Small intestine (tissue), 7 donors: ENCODE data around the gene PHF13. TPM values are rescaled to one million over a fixed set of nuclear protein-coding genes. Genes with fewer than 3 reads are reported as not detected.

ENCODE experiments used
- DNase-seq, 2 donors: peaks; one replicate each; pipeline versions ENCODE4 v3.0.0 to v3.0.0-alpha.2; 2013
- FAIRE-seq: peaks from 2 replicates; lab custom pipeline; 2012; peaks lifted over from hg19 to GRCh38; lab: Jason Lieb, UNC
- H3K27ac ChIP-seq, 3 donors: one replicate each; pipeline ENCODE4 v1.5.1; 2013; ENCODE audit warnings: low read length in 2 of 3, mild to moderate bottlenecking in 2 of 3, control low read depth in 1 of 3, inconsistent platforms in 1 of 3, low read depth in 1 of 3, moderate library complexity in 1 of 3
- H3K27me3 ChIP-seq, 3 donors: one replicate each; pipeline ENCODE4 v1.6.1; 2013; ENCODE audit warnings: low read length in 3 of 3, inconsistent platforms in 1 of 3; ENCODE audit not compliant: control insufficient read depth in 3 of 3, insufficient read depth in 3 of 3
- H3K36me3 ChIP-seq, 3 donors: one replicate each; pipeline ENCODE4 v1.6.1; 2013; ENCODE audit warnings: low read length in 3 of 3, inconsistent platforms in 1 of 3, low read depth in 1 of 3, mild to moderate bottlenecking in 1 of 3, moderate library complexity in 1 of 3; ENCODE audit not compliant: control insufficient read depth in 3 of 3, insufficient read depth in 2 of 3
- H3K4me1 ChIP-seq, 3 donors: one replicate each; pipeline ENCODE4 v1.6.1; 2013; ENCODE audit warnings: low read length in 2 of 3, inconsistent platforms in 1 of 3, low read depth in 1 of 3, mild to moderate bottlenecking in 1 of 3, moderate library complexity in 1 of 3; ENCODE audit not compliant: control insufficient read depth in 3 of 3, insufficient read depth in 2 of 3
- H3K4me3 ChIP-seq, 3 donors: one replicate each; pipeline ENCODE4 v1.5.1; 2013; ENCODE audit warnings: low read length in 3 of 3, control low read depth in 1 of 3, inconsistent platforms in 1 of 3, low read depth in 1 of 3, mild to moderate bottlenecking in 1 of 3, moderate library complexity in 1 of 3
- H3K9me3 ChIP-seq, 2 donors: one replicate each; pipeline ENCODE4 v1.6.1; 2013; ENCODE audit warnings: low read depth in 1 of 2, low read length in 1 of 2; ENCODE audit not compliant: control insufficient read depth in 2 of 2, insufficient read depth in 1 of 2
- WGBS, 3 donors: extraction: QIAGEN DNeasy Blood & Tissue Kit; methylation state at CpG; one replicate each; pipeline ENCODE4 v1.1.7; 2013; 5-methylcytosine and 5-hydroxymethylcytosine counted together
- polyA plus RNA-seq, 4 donors: library from polyadenylated mRNA; stranded (reverse) in 3 of 4; unstranded in 1 of 4; fragments of 200-250 nt in 3 of 4; fragments of 120-200 nt in 1 of 4; gene quantifications; one replicate each; pipeline versions ENCODE4 v1.2.1 to v1.2.3, GENCODE V29; 2013
- donor health status: healthy with polysubstance abuse.
- donor health status: control.
- donor health status: control.
- donor health status: Bipolar disorder and iron deficiency.
- donor health status: healthy.

Gene PHF13
- polyA plus RNA-seq, 4 donors: 4.0 to 13.4 (median 4.8) TPM

DNA sequence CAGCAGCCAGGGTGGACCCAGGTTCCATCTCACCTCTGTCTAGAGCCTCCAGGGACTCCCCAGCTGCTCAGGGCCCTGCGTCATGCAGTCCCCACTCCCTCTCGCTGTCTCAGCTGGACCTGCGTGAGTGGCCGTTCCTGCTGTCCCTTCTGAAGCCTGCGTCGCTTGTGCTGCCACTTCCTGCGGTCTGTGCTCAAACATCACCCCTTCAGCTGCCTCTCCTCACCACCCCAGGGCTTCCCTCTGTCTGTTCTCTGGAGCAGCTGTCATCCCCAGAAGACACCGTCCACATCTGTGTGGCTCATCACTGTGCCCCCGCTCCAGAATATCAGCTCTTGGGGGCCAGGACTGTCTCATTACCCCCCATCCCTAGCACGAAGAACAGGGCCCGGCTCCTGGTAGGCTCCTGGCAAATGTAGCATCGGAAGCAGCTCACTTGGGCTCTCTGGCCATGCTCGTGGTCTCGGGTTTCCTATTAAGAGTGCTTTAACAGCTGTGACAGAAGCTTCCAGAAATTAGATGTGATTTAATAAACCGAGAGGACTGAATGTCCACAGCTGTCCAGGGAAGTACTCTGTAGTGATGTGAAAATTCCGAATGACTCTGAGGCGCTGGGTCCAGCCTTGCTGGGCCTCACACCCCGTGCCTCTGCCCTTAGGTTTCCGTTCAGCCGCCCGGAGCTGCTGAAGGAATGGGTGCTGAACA is 14.5 kb downstream of the PHF13 start:
- no peaks in the 10 kb centered on the region for H3K9me3 ChIP-seq
- peaks cover 3 to 66% (median 5%) of the 10 kb centered on the region in 3 donors for H3K36me3 ChIP-seq
- no peak overlapping the region for H3K4me3 ChIP-seq
- FAIRE-seq (no peak), DNase-seq (no peak)
- 87 to 98% (median 94%) methylated on average over 21 of the region's 21 CpGs for WGBS, 3 donors
- H3K4me1 ChIP-seq: peaks cover 0 to 8% (median 0%) of the 10 kb centered on the region in 3 donors
- H3K27me3 ChIP-seq: no peaks in the 10 kb centered on the region
- H3K27ac ChIP-seq: no peak overlapping the region

DNA sequence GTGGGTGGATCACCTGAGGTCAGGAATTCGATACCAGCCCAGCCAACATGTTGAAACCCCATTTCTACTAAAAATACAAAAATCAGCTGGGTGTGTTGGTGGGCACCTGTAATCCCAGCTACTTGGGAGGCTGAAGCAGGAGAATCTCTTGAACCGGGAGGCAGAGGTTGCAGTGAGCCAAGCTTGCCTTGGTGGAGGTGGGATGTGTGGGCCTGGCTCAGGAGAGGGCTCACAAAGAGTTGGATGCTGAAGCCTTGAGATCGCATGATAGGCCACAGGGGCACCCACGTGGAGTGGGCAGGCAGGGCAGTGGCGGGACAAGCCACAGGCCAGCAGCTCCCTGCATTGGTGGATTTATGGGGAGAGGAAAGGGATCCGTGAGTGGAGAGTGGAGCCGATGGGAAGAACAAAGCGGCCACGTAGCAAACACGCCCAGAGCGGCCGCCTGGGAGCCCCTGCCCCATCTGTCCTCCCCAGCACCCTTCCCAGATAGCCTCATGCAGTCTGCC is 15.5 kb downstream of the PHF13 start:
- Histone ChIP-seq H3K4me1 (peaks cover 0 to 8% (median 0%) of the 10 kb centered on the region in 3 donors), H3K36me3 (peaks cover 5 to 69% (median 6%) of the 10 kb centered on the region in 3 donors), H3K27ac (no peak overlapping the region), H3K27me3 (no peaks in the 10 kb centered on the region), H3K4me3 (no peak overlapping the region), H3K9me3 (no peaks in the 10 kb centered on the region)
- WGBS, 3 donors: 79 to 95% (median 86%) methylated on average over 5 to 12 of the region's 12 CpGs
- DNase-seq (no peak), FAIRE-seq (no peak)

DNA sequence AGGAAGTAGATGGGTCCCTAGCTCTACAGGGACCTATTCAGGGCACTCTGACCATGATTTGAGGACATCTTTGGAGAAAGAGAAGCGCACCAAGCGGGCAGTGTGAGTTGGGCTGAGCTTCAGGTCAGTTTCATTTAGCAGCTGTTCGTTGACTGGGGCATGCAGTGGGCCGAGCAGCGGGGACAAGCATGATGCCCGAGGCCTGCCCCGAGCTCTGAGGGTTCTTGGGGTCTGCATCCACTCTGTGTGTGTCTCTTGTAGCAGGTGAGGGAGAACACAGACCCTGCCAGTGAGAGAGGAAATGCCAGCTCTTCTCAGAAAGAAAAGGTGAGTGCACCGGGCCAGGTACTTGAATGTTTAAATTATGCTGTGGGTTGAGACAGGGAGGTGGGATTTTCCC is 16.5 kb downstream of the PHF13 start:
- FAIRE-seq (no peak), DNase-seq (no peak)
- Histone ChIP-seq H3K4me1 (peaks cover 0 to 3% (median 0%) of the 10 kb centered on the region in 3 donors), H3K9me3 (no peaks in the 10 kb centered on the region), H3K27ac (no peak overlapping the region), H3K4me3 (no peak overlapping the region), H3K36me3 (peaks cover 5 to 76% (median 6%) of the 10 kb centered on the region in 3 donors), H3K27me3 (no peaks in the 10 kb centered on the region)
- WGBS, 3 donors: 93 to 94% (median 93%) methylated on average over 8 of the region's 8 CpGs

DNA sequence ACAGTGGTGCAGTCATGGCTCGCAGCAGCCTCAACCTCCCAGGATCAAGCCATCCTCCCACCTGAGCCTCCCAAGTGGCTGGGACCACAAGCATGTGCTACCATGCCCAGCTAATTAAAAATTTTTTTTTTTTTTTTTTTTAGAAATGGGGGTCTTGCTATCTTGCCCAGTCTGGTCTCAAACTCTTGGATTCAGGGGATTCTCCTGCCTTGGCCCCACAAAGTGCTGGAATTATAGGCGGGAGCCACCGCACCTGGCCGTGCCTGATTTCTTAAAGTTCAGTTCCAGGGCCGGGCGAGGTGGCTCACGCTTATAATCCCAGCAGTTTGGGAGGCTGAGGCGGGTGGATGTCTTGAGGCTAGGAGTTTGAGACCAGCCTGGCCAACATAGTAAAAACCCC is 17.5 kb downstream of the PHF13 start:
- no peak overlapping the region for H3K27ac ChIP-seq
- no peak overlapping the region for H3K4me3 ChIP-seq
- H3K36me3 ChIP-seq: peaks cover 5 to 84% (median 8%) of the 10 kb centered on the region in 3 donors
- H3K4me1 ChIP-seq: peaks cover 0 to 3% (median 0%) of the 10 kb centered on the region in 3 donors
- no peaks in the 10 kb centered on the region for H3K27me3 ChIP-seq
- no peak for DNase-seq
- no peak for FAIRE-seq
- no peaks in the 10 kb centered on the region for H3K9me3 ChIP-seq
- 97 to 98% (median 97%) methylated on average over 8 of the region's 8 CpGs for WGBS, 3 donors

DNA sequence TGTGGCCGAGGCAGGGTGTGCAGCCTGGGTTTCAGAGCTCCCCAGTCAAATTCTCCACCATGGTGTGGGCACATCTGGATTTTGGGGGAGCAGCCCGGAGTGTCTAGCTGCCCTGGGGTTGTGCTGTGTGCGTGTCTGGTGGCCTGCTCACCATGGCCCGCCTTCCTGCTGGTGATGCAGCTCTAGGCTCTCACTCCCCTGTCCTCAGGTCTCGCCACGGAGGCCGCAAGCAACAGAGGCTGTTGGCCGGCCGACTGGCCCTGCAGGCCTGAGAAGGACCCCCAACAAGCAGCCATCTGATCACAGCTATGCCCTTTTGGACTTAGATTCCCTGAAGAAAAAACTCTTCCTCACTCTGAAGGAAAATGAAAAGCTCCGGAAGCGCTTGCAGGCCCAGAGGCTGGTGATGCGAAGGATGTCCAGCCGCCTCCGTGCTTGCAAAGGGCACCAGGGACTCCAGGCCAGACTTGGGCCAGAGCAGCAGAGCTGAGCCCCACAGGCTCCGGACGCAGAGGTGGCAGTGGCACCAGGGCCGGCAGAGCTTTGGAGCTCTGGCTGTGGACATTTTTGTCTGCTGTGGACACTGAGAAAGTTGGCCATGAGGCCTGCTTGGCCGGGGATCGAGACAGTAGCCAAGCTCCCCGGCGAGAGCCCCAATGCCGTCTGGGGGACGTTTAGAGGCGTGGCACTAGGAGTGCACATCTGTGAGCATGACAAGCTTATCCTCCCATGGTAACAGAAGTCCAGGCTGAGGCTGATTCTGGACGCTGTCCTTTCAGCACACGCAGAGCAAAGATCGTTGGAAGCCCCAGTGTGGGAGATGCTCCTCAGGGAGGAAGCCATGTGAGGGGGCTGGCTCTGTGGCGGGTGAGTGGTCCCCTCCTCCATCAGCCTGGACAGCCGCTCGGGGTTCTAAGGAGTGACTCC is 19.3 kb downstream of the PHF13 start:
- H3K27me3 ChIP-seq: no peaks in the 10 kb centered on the region
- FAIRE-seq (no peak), DNase-seq (no peak)
- peaks cover 9 to 92% (median 10%) of the 10 kb centered on the region in 3 donors for H3K36me3 ChIP-seq
- no peaks in the 10 kb centered on the region for H3K9me3 ChIP-seq
- H3K27ac ChIP-seq: no peak overlapping the region
- 89 to 94% (median 91%) methylated on average over 29 to 30 of the region's 30 CpGs for WGBS, 3 donors
- H3K4me3 ChIP-seq: no peak overlapping the region
- H3K4me1 ChIP-seq: no peaks in the 10 kb centered on the region

DNA sequence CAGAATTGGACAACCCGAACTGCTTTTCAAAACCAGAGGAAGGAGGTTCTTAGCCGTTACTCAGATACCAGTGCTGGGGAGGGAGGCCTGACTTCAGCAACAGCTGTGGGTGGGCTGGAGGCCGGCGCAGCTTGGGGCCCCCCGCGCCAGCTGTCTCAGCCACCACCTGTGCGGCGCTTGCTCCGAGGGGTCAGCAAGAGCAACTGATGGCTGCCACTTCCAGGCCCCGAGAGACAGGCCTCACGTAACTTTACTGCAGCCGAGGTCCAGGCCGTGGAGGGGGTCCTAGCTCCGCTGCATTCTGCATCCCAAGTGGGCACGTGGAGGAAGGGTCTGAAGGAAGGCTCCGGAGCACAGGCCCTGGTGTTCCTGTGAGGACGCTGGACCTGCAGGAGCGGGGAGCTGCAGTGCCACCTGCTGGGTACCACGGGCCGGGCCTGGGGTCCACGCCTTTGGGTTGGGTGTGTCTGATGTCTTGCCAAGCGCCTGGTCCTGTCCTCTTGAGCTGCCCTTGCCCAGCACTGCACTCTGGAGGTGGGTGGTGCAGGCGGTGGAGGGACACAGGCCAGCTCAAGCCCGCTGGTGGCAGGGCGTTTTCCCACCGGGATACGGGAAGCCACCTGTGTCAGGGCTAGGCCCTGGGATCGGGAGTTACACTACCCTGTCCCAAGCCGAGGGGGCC is 21.0 kb downstream of the PHF13 start:
- Histone ChIP-seq H3K27me3 (no peaks in the 10 kb centered on the region), H3K4me3 (no peak overlapping the region), H3K27ac (no peak overlapping the region), H3K36me3 (peaks cover 9 to 92% (median 12%) of the 10 kb centered on the region in 3 donors), H3K9me3 (no peaks in the 10 kb centered on the region), H3K4me1 (no peaks in the 10 kb centered on the region)
- DNase-seq (peak; percentile 65 to 68), FAIRE-seq (no peak)
- 55 to 69% (median 66%) methylated on average over 28 to 29 of the region's 29 CpGs for WGBS, 3 donors

DNA sequence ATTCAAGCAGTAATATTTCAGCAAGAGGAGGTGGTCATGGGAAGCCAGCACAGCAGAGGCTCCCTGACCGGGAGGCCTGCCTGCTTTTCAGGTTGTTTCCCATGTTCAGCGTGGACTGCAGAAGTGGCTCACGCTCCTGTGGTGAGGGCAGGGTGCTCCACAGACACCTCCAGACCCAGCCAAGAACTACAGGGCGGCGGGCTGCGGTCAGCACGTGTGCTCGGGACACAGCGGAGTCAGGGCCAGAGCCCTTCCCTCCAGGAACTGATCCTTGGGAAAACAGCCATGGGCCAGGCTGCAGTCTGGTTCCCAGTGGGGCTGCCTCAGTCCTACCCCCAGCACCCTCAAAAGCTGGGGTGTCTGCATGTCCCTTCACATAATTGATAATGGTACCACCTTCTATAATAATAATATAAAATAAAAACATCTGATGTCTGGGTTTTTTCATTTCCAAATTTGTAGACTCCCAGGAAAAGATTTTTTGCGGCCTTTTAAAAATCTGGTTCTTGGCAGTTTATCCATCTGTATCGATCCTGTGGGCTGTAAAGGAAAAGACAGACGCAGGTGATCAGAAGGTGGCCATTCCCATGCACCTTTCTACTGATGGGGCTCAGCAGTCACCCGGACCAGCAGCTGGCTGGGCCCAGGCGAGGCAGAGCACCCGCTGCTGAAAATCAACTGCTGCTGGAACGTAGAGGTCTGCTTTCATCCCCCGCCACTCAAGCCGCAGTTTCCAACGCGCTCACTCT is 21.8 kb downstream of the PHF13 start:
- DNase-seq: no peak
- Histone ChIP-seq H3K4me1 (no peaks in the 10 kb centered on the region), H3K36me3 (peaks cover 10 to 92% (median 12%) of the 10 kb centered on the region in 3 donors), H3K4me3 (no peak overlapping the region), H3K27ac (no peak overlapping the region), H3K9me3 (no peaks in the 10 kb centered on the region), H3K27me3 (no peaks in the 10 kb centered on the region)
- FAIRE-seq: no peak
- 88 to 94% (median 91%) methylated on average over 20 of the region's 20 CpGs for WGBS, 3 donors
